ENCODE measurements around the gene CIPC. TPM values are rescaled to one million over a fixed set of nuclear protein-coding genes. Genes with fewer than 3 reads are reported as not detected.
A peak's percentile ranks its signal among the peaks of the same experiment; 100 is the strongest.

Gene CIPC
- total and polyA plus RNA-seq, 2 of the 13 experiments (the other 11 are each of a cell fraction or from before 2014, with no cell fraction given): 7.6 to 13.9 TPM

DNA sequence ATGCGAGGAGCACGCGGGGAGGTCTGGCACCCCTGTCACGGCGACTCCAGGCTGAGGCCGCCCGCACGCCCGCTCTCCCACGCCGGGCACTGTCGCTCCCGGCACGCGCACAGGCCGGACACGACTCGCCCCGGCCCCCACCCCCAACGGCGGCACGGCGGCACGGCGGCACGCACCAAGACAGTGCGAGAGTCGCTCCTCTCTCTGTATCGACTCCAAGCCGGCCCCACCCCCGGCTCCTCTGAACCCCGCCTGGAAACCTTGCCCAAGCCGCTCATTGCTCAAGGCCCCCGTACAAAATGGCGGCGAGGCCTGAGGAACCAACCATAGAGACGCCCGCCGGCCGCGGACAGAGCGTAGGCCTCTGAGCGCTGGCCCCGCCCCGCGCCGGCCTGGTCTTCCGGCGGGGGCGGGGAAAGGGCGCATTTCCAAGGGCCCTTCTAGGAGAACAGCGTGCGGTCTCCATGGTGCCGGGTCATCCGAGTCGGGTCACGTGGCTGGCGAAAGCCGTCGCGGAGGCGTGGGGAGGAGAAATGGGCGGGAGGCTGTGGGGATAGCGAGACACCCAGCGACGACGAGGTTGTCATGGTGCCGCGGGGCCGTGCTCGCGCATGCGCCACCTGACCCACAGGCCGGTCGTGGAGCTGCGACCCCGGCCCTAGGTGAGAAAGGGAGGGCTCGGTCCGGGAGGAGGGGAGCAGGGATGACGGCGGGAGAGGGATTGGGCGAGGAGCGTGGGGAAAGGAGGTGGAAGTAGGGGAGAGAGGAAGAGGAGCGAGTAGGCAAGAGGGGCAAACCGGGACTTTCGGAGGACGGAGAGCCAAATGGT lies at the start of gene CIPC (continued):
- TF ChIP-seq ZBTB42 (CRISPR knock-in tag; IDR thresholded peaks at IDR 0.05): no peak
- TF ChIP-seq NR3C1 (CRISPR knock-in tag; IDR thresholded peaks at IDR 0.05): no peak
- peak; percentile 87; the same call in 1 of the 2 replicates for TF ChIP-seq YEATS2 (CRISPR knock-in tag; IDR thresholded peaks at IDR 0.05; ENCODE audit: borderline replicate concordance)
- no peak for TF ChIP-seq GATA4 (IDR thresholded peaks at IDR 0.05; ENCODE audit: borderline replicate concordance, low read depth)
- 0 out of 2 replicates have a peak, but pooled peaks have one; percentile 65 for TF ChIP-seq ZNF678 (CRISPR knock-in tag; IDR thresholded peaks at IDR 0.05)
- TF ChIP-seq ARNT2 (CRISPR knock-in tag; IDR thresholded peaks at IDR 0.05; ENCODE audit: low read depth): peak; percentile 47; the same call in 1 of the 2 replicates
- TF ChIP-seq ZNF556 (CRISPR knock-in tag; IDR thresholded peaks at IDR 0.05; ENCODE audit: borderline replicate concordance): peak; percentile 97; the same call in 1 of the 2 replicates
- peak; percentile 63; the same call in 1 of the 2 replicates for TF ChIP-seq ZNF749 (CRISPR knock-in tag; IDR thresholded peaks at IDR 0.05; ENCODE audit: borderline replicate concordance)
- TF ChIP-seq, protein P1, sequence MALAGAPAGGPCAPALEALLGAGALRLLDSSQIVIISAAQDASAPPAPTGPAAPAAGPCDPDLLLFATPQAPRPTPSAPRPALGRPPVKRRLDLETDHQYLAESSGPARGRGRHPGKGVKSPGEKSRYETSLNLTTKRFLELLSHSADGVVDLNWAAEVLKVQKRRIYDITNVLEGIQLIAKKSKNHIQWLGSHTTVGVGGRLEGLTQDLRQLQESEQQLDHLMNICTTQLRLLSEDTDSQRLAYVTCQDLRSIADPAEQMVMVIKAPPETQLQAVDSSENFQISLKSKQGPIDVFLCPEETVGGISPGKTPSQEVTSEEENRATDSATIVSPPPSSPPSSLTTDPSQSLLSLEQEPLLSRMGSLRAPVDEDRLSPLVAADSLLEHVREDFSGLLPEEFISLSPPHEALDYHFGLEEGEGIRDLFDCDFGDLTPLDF (CRISPR knock-in tag; IDR thresholded peaks at IDR 0.05): peak; percentile 69; the same call in 1 of the 2 replicates
- TF ChIP-seq, protein P2, sequence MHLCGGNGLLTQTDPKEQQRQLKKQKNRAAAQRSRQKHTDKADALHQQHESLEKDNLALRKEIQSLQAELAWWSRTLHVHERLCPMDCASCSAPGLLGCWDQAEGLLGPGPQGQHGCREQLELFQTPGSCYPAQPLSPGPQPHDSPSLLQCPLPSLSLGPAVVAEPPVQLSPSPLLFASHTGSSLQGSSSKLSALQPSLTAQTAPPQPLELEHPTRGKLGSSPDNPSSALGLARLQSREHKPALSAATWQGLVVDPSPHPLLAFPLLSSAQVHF (CRISPR knock-in tag; IDR thresholded peaks at IDR 0.05): peak; percentile 50; the same call in 1 of the 2 replicates
- peak; percentile 80 for TF ChIP-seq CREB1 (IDR thresholded peaks at IDR 0.05)
- peak; percentile 63; the same call in 1 of the 2 replicates for TF ChIP-seq CREB1 (CRISPR knock-in tag; IDR thresholded peaks at IDR 0.05)
- 0 out of 2 replicates have a peak, but pooled peaks have one; percentile 34 for TF ChIP-seq ZNF329 (CRISPR knock-in tag; IDR thresholded peaks at IDR 0.05; ENCODE audit: low read depth)
- TF ChIP-seq NCOA2 (CRISPR knock-in tag; IDR thresholded peaks at IDR 0.05): peak; percentile 58
- TF ChIP-seq LCORL (IDR thresholded peaks at IDR 0.05): no peak
- TF ChIP-seq LCORL (CRISPR knock-in tag; IDR thresholded peaks at IDR 0.05): no peak
- no peak for TF ChIP-seq HOXD1 (CRISPR knock-in tag; IDR thresholded peaks at IDR 0.05)
- TF ChIP-seq, protein P3, sequence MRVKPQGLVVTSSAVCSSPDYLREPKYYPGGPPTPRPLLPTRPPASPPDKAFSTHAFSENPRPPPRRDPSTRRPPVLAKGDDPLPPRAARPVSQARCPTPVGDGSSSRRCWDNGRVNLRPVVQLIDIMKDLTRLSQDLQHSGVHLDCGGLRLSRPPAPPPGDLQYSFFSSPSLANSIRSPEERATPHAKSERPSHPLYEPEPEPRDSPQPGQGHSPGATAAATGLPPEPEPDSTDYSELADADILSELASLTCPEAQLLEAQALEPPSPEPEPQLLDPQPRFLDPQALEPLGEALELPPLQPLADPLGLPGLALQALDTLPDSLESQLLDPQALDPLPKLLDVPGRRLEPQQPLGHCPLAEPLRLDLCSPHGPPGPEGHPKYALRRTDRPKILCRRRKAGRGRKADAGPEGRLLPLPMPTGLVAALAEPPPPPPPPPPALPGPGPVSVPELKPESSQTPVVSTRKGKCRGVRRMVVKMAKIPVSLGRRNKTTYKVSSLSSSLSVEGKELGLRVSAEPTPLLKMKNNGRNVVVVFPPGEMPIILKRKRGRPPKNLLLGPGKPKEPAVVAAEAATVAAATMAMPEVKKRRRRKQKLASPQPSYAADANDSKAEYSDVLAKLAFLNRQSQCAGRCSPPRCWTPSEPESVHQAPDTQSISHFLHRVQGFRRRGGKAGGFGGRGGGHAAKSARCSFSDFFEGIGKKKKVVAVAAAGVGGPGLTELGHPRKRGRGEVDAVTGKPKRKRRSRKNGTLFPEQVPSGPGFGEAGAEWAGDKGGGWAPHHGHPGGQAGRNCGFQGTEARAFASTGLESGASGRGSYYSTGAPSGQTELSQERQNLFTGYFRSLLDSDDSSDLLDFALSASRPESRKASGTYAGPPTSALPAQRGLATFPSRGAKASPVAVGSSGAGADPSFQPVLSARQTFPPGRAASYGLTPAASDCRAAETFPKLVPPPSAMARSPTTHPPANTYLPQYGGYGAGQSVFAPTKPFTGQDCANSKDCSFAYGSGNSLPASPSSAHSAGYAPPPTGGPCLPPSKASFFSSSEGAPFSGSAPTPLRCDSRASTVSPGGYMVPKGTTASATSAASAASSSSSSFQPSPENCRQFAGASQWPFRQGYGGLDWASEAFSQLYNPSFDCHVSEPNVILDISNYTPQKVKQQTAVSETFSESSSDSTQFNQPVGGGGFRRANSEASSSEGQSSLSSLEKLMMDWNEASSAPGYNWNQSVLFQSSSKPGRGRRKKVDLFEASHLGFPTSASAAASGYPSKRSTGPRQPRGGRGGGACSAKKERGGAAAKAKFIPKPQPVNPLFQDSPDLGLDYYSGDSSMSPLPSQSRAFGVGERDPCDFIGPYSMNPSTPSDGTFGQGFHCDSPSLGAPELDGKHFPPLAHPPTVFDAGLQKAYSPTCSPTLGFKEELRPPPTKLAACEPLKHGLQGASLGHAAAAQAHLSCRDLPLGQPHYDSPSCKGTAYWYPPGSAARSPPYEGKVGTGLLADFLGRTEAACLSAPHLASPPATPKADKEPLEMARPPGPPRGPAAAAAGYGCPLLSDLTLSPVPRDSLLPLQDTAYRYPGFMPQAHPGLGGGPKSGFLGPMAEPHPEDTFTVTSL (CRISPR knock-in tag; IDR thresholded peaks at IDR 0.05; ENCODE audit: borderline replicate concordance): no peak; the same call in 1 of the 2 replicates
- TF ChIP-seq ADNP (CRISPR knock-in tag; IDR thresholded peaks at IDR 0.05): no peak
- 0 out of 2 replicates have a peak, but pooled peaks have one; percentile 19 for TF ChIP-seq ZNF136 (CRISPR knock-in tag; IDR thresholded peaks at IDR 0.05; ENCODE audit: low read depth)
- TF ChIP-seq, protein P4, sequence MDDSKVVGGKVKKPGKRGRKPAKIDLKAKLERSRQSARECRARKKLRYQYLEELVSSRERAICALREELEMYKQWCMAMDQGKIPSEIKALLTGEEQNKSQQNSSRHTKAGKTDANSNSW (CRISPR knock-in tag; IDR thresholded peaks at IDR 0.05; ENCODE audit: borderline replicate concordance): peak; percentile 32; the same call in 1 of the 2 replicates
- peak; percentile 70; the same call in 1 of the 2 replicates for TF ChIP-seq NR2C2 (CRISPR knock-in tag; IDR thresholded peaks at IDR 0.05; ENCODE audit: borderline replicate concordance)
